Progenitor cell of endocrine pancreas (in vitro differentiated cells): ENCODE results near the gene CHL1. TPM values are rescaled to one million over a fixed set of nuclear protein-coding genes. Genes with fewer than 3 reads are reported as not detected.

ENCODE experiments used
- DNase-seq: peaks from one replicate; pipeline ENCODE4 v3.0.0; 2021; ENCODE audit warnings: low spot score; ENCODE audit not compliant: unreplicated experiment
- H3K27ac Mint-ChIP-seq: 2 replicates; pipeline ENCODE4 v1.8.0; 2021; ENCODE audit warnings: mild to moderate bottlenecking, moderate library complexity, mixed read lengths
- H3K27me3 Mint-ChIP-seq: 2 replicates; pipeline ENCODE4 v1.8.0; 2021; ENCODE audit warnings: mixed read lengths
- H3K36me3 Mint-ChIP-seq: 2 replicates; pipeline ENCODE4 v1.8.0; 2022; ENCODE audit warnings: mixed read lengths; ENCODE audit not compliant: insufficient read depth
- H3K4me1 Mint-ChIP-seq: 2 replicates; pipeline ENCODE4 v1.8.0; 2021; ENCODE audit warnings: low read depth, mixed read lengths
- H3K4me3 Mint-ChIP-seq: 2 replicates; pipeline ENCODE4 v1.8.0; 2021; ENCODE audit warnings: low read depth, mild to moderate bottlenecking, moderate library complexity, mixed read lengths
- H3K9me3 Mint-ChIP-seq: 2 replicates; pipeline ENCODE4 v1.8.0; 2021; ENCODE audit warnings: low read depth, mixed read lengths
- CTCF ChIP-seq: fragments of 200-600 bp; sonication (generic); IDR thresholded peaks from one replicate; pipeline ENCODE4 v1.5.0; 2021; ENCODE audit warnings: antibody characterized with exemption, mild to moderate bottlenecking; ENCODE audit not compliant: unreplicated experiment
- total RNA-seq: library from RNA; stranded (reverse); gene quantifications from 2 replicates; pipeline ENCODE4 v1.2.1, GENCODE V29; 2021

CHL1 gene
- total RNA-seq, 1 donor from 2014 or later = 24.7 TPM

DNA sequence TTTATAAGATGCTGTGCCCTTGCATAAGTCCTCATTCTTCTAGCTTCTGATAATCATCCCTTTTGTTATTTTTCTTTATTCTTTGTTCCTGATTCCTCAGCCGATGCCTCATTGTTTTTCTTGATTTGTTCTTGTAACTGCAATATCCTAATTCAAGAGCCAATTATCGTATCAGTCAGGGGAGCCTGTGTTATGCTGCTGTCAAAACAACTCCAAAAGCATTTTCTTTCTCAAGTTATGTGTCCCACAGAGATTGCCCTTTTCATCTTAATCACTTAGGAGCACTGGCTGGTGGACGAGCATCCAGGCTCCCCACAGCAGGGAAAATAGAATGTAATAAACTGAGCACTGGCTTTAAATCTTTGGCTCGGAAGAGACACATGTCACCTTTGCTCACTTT is 207.3 kb downstream of the CHL1 start:
- Mint-ChIP-seq H3K36me3 (peaks cover 2% of the 10 kb centered on the region), H3K9me3 (no peaks in the 10 kb centered on the region), H3K27me3 (no peaks in the 10 kb centered on the region), H3K4me1 (no peaks in the 10 kb centered on the region), H3K27ac (no peak overlapping the region), H3K4me3 (no peak overlapping the region)
- TF ChIP-seq CTCF = no peak
- no peak for DNase-seq

- TF ChIP-seq CTCF = no peak
- Mint-ChIP-seq H3K27ac (no peak overlapping the region), H3K4me1 (no peaks in the 10 kb centered on the region), H3K27me3 (peaks cover 11% of the 10 kb centered on the region), H3K9me3 (no peaks in the 10 kb centered on the region), H3K4me3 (no peak overlapping the region), H3K36me3 (no peaks in the 10 kb centered on the region)
- no peak for DNase-seq
Measured at GRCh38 chr3:409011-409410, 212.4 kb downstream of the CHL1 start.

DNA sequence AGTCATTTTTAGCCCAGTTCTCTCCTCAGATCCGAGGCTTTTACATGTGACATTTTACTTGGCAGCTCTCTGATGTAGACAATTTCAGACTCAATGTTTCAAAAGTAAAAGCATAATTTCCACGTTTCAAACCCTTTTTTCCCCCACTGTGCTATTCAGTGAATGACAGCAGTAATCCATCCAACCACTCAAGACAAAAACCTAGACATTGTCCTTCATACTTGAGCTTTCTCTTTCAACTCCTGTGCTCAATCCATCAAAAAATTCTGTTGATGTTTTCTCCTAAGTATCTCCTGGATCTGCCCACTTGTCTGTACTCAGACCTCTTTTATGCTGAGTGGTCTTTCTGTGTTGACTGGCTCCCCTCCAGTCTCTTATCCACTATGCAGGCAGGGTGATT is 214.7 kb downstream of the CHL1 start:
- Mint-ChIP-seq H3K4me1 (no peaks in the 10 kb centered on the region), H3K27ac (no peak overlapping the region), H3K27me3 (peaks cover 11% of the 10 kb centered on the region), H3K9me3 (no peaks in the 10 kb centered on the region), H3K4me3 (no peak overlapping the region), H3K36me3 (no peaks in the 10 kb centered on the region)
- DNase-seq = no peak
- TF ChIP-seq CTCF = no peak

DNA sequence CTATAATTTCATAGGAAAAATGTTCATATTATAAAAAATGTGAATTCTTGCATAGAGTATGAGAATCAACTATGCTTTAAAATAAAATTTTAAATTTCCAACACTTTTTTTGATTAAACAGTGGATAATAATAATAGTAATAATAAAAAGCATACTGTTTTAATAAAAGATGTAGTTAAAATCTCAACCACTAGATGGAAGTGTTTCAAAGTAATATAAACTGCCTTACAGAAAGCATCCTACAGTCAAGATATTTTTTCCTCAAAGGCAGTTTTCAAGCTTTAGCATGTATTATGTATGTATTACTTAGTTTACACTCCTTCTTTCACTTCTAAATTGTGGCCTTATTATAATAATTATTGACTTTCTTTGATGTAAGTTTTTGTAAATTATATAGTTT is 217.5 kb downstream of the CHL1 start:
- Mint-ChIP-seq H3K4me3 (no peak overlapping the region), H3K4me1 (no peaks in the 10 kb centered on the region), H3K27me3 (peaks cover 11% of the 10 kb centered on the region), H3K9me3 (no peaks in the 10 kb centered on the region), H3K36me3 (no peaks in the 10 kb centered on the region), H3K27ac (no peak overlapping the region)
- TF ChIP-seq CTCF = peak; percentile 64
- DNase-seq = no peak

- Mint-ChIP-seq H3K9me3 (no peaks in the 10 kb centered on the region), H3K4me3 (no peak overlapping the region), H3K4me1 (no peaks in the 10 kb centered on the region), H3K27ac (no peak overlapping the region), H3K36me3 (no peaks in the 10 kb centered on the region), H3K27me3 (no peaks in the 10 kb centered on the region)
- no peak for TF ChIP-seq CTCF
- no peak for DNase-seq
Measured at GRCh38 chr3:418239-418929, 221.8 kb downstream of the CHL1 start.
